ENCODE results near the gene EHD2.
"Not testable (repeated sequence)": the region's sequence is repeated elsewhere in the genome, so short reads cannot be mapped to it uniquely, and the experiment has no call there.

The EHD2 gene

GRCh38 chr19:47776568-47776967 lies 63.3 kb downstream of the EHD2 start:
- peak; percentile 90 for DNase-seq

- not testable (repeated sequence) for DNase-seq
These were observed 64.2 kb downstream of the EHD2 start for GRCh38 chr19:47777245-47778048.

GRCh38 chr19:47778049-47778953 lies 65.1 kb downstream of the EHD2 start, which contains the start of gene SELENOW:
Gene SELENOW (plus strand): TSS chr19:47778703. CDS start chr19:47778786, 83 bp downstream.
- peak; percentile 76 for DNase-seq

GRCh38 chr19:47778954-47779351 lies 65.7 kb downstream of the EHD2 start:
- DNase-seq: no peak

- no peak for DNase-seq
These were observed 66.4 kb downstream of the EHD2 start for GRCh38 chr19:47779524-47780214.

GRCh38 chr19:47780215-47780551 lies 67.0 kb downstream of the EHD2 start:
- no peak for DNase-seq

- DNase-seq: no peak
These were observed 68.5 kb downstream of the EHD2 start for GRCh38 chr19:47781590-47782262.

GRCh38 chr19:47786566-47786965 lies 73.3 kb downstream of the EHD2 start:
- no peak for DNase-seq

- DNase-seq: not testable (repeated sequence)
These were observed 74.1 kb downstream of the EHD2 start for GRCh38 chr19:47787307-47787706.

GRCh38 chr19:47789811-47790210 lies 76.6 kb downstream of the EHD2 start:
- not testable (repeated sequence) for DNase-seq

GRCh38 chr19:47790398-47790814 lies 77.2 kb downstream of the EHD2 start:
- DNase-seq: peak; percentile 52

GRCh38 chr19:47792616-47793015 lies 79.4 kb downstream of the EHD2 start:
- DNase-seq: no peak

All from NCI-H345 (cell line).